Kidney (tissue), 14 donors: ENCODE data around the gene UNC93A. TPM values are rescaled to one million over a fixed set of nuclear protein-coding genes. Genes with fewer than 3 reads are reported as not detected.
"Not testable (repeated sequence)": the region's sequence is repeated elsewhere in the genome, so short reads cannot be mapped to it uniquely, and the experiment has no call there.

Experiments used
- DNase-seq, 5 donors: peaks; one replicate each; pipeline ENCODE4 v3.0.0-alpha.2; 2013 to 2020
- FAIRE-seq: peaks from 2 replicates; lab custom pipeline; 2012; peaks lifted over from hg19 to GRCh38; lab: Jason Lieb, UNC
- H3K27ac ChIP-seq, 2 donors: one replicate each; pipeline ENCODE4 v1.7.0; 2013; ENCODE audit warnings: low read depth in 2 of 2, low read length in 2 of 2, inconsistent platforms in 1 of 2
- H3K27me3 ChIP-seq: one replicate; pipeline ENCODE4 v1.7.1; 2013; ENCODE audit warnings: low read length, inconsistent platforms; ENCODE audit not compliant: control insufficient read depth, insufficient read depth
- H3K36me3 ChIP-seq, 3 donors: one replicate each; pipeline versions ENCODE4 v1.7.0 to v1.7.1; 2013; ENCODE audit warnings: low read length in 3 of 3, control low read depth in 1 of 3, inconsistent platforms in 1 of 3; ENCODE audit not compliant: insufficient read depth in 3 of 3, control insufficient read depth in 2 of 3
- H3K4me1 ChIP-seq, 3 donors: one replicate each; pipeline versions ENCODE4 v1.7.0 to v1.7.1; 2013; ENCODE audit warnings: low read length in 3 of 3, inconsistent platforms in 1 of 3, low read depth in 1 of 3; ENCODE audit not compliant: control insufficient read depth in 2 of 3, insufficient read depth in 2 of 3
- H3K4me3 ChIP-seq, 3 donors: one replicate each; pipeline versions ENCODE4 v1.7.0 to v1.8.1; 2013; ENCODE audit warnings: low read length in 3 of 3, control low read depth in 1 of 3, inconsistent platforms in 1 of 3
- H3K9ac ChIP-seq, 3 donors: one replicate each; pipeline versions ENCODE4 v1.7.0 to v1.7.1; 2013; ENCODE audit warnings: low read length in 3 of 3, control low read depth in 1 of 3, inconsistent platforms in 1 of 3
- H3K9me3 ChIP-seq, 3 donors: one replicate each; pipeline versions ENCODE4 v1.7.0 to v1.7.1; 2013; ENCODE audit warnings: low read length in 3 of 3, control low read depth in 1 of 3, inconsistent platforms in 1 of 3; ENCODE audit not compliant: control insufficient read depth in 2 of 3, insufficient read depth in 1 of 3
- intact Hi-C: fragments of 100-400 bp; cut with DNase I; formaldehyde crosslinking; loops from one replicate; pipeline ENCODE4 v1.11.1; 2022
- polyA plus RNA-seq: library from polyadenylated mRNA; stranded (reverse); fragments of 350-450 nt; fragmentation: Illumina TruSeq; extraction: RNeasy Lipid Tissue Mini Kit (QIAGEN cat#74804); gene quantifications from one replicate; pipeline ENCODE4 v1.2.3, GENCODE V29; 2014; ENCODE audit warnings: low read depth, low replicate concordance; ENCODE audit not compliant: insufficient read depth
- total RNA-seq: library from RNA; stranded (reverse); fragmentation: NEBNext Ultra II Directional; extraction: Animal tissue kit (Norgen Biotek cat#: 25700); gene quantifications from one replicate; pipeline ENCODE4 v1.2.1, GENCODE V29; 2021
- TF ChIP-seq, protein P1 (sequence below): IDR thresholded peaks from 3 replicates; pipeline ENCODE4 v1.5.1; 2012; ENCODE audit warnings: mild to moderate bottlenecking, moderate library complexity, borderline replicate concordance; ENCODE audit not compliant: insufficient read depth; ENCODE audit errors: extremely low read depth
- donor health status: control.
- donor health status: control.
- donor health status: control.
- donor health status: control.
- donor health status: control.
- donor health status: DM: yes; HTN: yes; CAD: no.
- donor health status: Normal renal cell carcinoma (clear cell type).

UNC93A gene
- total and polyA plus RNA-seq, 2 donors from 2014 or later, result 0.56 TPM; not detected in 1

DNA sequence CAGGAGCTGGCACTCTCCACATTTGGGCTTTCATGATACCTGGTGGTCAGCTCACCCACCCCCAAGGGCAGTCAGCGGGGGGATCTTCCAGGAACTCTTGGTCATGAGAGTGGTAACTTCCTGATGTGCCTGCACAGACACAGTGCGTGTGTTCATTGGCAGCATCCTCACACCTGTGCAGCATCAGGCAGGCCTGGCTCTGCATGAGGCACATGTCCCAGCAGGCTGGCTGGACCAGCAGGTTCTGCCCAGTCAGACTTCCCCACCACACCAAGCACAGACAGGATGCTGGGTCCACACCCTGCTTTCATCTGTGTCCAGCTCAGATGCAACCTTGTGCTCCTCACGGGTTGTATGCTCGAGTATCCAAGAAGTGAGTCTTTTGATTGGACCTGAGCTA, 15.7 kb upstream of the UNC93A start:
- Histone ChIP-seq H3K9ac (no peak overlapping the region), H3K27me3 (no peaks in the 10 kb centered on the region), H3K27ac (no peak overlapping the region), H3K36me3 (no peaks in the 10 kb centered on the region), H3K4me1 (no peaks in the 10 kb centered on the region), H3K9me3 (no peaks in the 10 kb centered on the region), H3K4me3 (no peak overlapping the region)
- TF ChIP-seq, protein P1, sequence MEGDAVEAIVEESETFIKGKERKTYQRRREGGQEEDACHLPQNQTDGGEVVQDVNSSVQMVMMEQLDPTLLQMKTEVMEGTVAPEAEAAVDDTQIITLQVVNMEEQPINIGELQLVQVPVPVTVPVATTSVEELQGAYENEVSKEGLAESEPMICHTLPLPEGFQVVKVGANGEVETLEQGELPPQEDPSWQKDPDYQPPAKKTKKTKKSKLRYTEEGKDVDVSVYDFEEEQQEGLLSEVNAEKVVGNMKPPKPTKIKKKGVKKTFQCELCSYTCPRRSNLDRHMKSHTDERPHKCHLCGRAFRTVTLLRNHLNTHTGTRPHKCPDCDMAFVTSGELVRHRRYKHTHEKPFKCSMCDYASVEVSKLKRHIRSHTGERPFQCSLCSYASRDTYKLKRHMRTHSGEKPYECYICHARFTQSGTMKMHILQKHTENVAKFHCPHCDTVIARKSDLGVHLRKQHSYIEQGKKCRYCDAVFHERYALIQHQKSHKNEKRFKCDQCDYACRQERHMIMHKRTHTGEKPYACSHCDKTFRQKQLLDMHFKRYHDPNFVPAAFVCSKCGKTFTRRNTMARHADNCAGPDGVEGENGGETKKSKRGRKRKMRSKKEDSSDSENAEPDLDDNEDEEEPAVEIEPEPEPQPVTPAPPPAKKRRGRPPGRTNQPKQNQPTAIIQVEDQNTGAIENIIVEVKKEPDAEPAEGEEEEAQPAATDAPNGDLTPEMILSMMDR, result no peak
- DNase-seq (no peak), FAIRE-seq (no peak)
- intact Hi-C loops, result no loop called here

DNA sequence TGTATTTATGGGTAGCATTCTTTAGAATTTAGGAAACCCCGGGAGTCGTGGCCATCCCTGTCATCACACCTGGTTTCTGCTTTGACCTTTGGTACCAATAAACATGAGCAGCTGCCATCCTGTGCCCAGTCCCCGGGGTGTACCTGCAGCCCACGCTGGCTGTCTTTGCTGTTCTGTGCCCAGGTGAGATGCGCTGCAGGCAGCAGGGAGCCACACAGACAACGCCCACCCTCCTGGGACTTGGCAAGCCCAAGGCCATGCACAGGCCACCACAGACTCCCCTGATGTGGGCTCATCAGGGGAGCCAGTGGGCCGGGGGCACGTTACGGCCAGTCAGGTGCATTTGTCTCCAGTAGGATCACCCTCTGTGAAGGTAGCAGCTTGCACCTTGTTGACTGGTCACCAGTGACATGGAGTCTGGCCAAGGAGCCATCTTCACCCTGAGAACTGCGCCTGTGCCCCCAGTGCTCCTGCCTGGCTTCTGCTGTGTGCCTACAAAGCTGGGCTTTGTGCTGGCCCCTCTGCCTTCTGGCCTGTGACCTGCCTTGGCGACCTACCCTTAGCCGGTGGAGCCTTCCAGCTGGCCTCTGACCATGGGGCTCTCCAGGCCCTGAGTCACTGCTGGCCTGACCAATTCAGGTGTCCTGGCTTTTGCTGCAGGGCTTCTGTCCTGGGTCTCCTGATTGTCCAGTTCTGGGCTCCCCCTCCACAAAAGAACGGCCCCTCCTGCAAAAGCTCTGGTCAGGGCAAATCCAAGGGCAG, 14.2 kb upstream of the UNC93A start:
- Histone ChIP-seq H3K9ac (no peak overlapping the region), H3K4me1 (no peaks in the 10 kb centered on the region), H3K27me3 (no peaks in the 10 kb centered on the region), H3K36me3 (no peaks in the 10 kb centered on the region), H3K9me3 (no peaks in the 10 kb centered on the region), H3K4me3 (no peak overlapping the region), H3K27ac (no peak overlapping the region)
- FAIRE-seq, result no peak
- no peak for DNase-seq
- intact Hi-C loops, result no loop called here
- TF ChIP-seq, protein P1, result no peak

DNA sequence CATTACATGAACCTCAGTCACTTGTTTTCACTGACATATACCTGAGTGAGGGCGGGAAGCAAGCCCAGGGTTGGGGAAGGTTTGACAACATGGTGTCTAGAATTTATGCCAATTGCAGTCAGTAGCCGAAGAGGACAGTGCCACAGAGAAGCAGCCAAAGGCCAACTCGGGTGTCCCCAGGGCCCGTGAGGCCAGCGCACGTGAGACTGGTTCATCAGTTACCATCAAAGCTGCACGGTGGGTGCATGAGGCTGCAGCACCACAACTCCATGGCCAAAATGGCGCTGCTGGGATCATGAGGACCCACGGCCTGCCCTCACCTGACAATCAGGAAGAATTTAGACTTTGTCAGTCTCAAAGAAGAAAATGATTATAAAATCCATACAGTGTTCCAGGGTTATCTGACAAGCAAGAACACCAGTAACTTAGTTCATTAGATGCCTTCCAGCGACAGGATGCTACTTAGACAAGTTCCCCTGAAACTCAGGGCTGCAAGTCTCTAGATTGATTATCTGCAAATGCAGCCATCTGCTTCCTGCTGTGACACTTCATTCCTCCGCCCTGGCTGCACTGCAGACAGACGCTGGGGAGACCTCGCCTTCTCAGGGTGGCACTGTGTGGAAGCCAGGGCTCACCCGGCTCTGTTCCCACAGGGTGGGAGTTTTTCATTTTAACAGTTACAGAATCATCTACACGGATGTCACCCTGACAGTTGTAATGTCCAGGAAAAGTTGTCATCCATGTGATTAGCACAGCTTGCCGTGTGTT, 12.8 kb upstream of the UNC93A start:
- H3K4me1 ChIP-seq, DNase-seq, H3K9ac ChIP-seq, H3K9me3 ChIP-seq, intact Hi-C loops, FAIRE-seq, H3K27ac ChIP-seq, H3K4me3 ChIP-seq, H3K36me3 ChIP-seq, H3K27me3 ChIP-seq: not testable (repeated sequence)

DNA sequence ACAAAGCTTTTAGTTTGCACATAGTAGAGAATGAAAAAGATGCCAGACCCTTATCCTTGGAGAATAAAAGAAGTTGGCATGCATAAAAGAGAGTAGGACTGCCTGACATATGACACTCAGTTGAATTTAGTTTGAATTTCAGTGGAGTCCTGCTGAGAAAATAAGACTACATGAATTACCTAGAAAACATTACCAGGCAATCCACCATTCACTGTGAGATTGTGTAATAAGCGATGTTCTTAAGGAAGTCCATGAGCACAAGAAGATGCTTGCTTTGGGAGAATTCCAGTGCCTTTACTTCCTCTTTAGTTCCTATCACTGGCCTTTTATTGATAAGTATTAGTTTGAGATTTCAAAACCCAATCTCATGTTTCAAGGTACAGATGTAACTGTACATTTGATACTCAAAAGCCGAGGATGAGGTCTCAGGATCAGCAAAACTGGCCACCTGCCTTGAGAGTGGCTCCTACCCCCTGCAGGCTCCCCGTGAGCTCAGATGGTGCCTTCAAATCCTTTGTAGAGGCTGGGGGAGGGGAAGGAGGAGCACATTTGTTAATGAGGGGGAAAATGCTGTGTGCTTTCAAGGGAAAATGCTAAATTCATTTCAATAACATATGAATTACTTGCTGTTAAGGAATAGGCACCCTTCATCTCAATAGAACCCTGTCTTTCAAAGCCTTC, 11.2 kb upstream of the UNC93A start:
- TF ChIP-seq, protein P1, result no peak
- Histone ChIP-seq H3K4me3 (no peak overlapping the region), H3K27me3 (no peaks in the 10 kb centered on the region), H3K9ac (no peak overlapping the region), H3K9me3 (no peaks in the 10 kb centered on the region), H3K36me3 (no peaks in the 10 kb centered on the region), H3K4me1 (no peaks in the 10 kb centered on the region), H3K27ac (no peak overlapping the region)
- DNase-seq (no peak), FAIRE-seq (no peak)
- intact Hi-C loops, result no loop called here

DNA sequence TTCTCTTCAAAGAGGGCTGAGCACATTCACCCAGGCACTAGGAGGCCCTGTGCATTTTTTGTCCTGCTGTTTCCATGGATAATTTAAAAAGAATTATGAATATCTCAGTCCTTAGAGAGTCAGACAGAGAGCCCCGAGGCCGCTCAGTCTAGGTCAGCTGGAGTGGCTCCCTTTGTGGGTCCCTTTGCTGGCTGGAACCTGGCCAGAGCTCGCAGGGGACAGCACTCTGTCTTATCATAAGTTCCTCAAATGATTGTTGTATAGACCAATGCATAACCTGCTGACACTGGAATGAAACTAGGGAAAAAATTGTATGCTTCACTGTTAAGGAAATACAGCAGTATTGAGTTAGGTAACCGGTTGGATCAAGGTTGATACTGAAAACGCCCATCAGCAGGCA, 10.6 kb upstream of the UNC93A start:
- H3K4me1 ChIP-seq, H3K4me3 ChIP-seq, FAIRE-seq, DNase-seq, intact Hi-C loops, H3K36me3 ChIP-seq, H3K27ac ChIP-seq, H3K27me3 ChIP-seq, H3K9ac ChIP-seq, H3K9me3 ChIP-seq: not testable (repeated sequence)
